Measurements from ENCODE around the gene TFCP2L1.

Gene TFCP2L1

DNA sequence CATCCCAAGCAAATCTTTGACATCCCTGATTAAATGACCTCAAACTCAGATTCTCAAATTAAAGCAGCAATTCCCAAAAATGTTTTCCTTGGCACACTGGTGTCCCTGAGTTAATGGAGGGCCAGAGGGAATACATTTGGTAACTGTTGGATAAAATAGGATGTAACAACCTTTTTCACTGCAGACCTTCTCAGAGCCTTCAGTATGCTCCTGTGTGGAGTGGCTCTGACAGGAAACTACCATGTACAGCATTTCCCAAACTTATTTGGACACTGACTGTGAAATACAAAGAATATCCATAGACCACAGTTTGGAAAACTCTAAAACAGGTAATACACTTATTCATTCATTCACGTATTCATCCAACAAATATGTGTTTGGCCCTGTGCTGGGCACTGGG, 91.8 kb downstream of the TFCP2L1 start:
- DNase-seq: no peak

DNA sequence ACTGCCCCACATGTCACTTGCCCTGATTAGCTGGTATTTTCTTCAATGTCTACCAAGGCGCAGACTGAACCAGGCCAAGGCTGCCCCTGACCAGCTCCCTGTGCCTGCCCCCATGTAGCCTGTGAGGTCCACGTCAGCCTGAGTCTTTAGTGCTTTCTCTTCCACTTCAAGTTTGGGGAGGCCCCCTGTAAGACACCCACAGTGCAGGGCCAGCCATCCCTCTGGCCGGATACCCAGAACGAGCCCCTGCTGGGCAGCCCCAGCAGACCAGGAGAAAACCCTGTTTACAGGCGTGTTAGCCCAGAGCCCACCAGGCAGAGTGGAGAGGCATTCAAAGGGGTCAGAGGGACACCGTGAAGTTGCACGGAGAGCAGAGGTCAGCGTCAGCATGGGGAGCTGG, 92.4 kb downstream of the TFCP2L1 start:
- DNase-seq: no peak

GRCh38 chr2:121191191-121192170, 93.5 kb downstream of the TFCP2L1 start:
- DNase-seq: no peak

GRCh38 chr2:121189661-121190381, 95.2 kb downstream of the TFCP2L1 start:
- no peak for DNase-seq

- no peak for DNase-seq
Measured at GRCh38 chr2:121189011-121189410, 96.0 kb downstream of the TFCP2L1 start.

DNA sequence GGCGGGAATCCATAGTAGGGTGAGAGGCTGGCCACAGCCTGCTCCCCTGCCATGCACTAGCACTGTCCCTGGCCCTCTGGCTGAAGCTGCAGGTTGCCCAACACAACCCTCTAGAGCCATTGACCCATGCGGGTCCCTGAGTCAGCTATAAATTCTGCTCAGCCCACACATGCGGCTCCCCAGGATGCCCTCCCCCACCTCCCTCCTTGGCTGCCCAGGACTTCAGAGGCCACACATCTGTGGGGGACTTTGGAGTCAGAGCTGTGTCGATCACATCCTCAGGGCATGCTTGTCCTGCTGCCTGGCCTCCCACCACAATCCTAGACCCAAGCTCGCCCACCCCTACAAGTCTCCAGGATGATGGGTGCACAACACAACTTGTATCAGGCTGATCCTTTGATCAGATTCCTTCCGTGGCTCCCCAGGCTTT, 97.0 kb downstream of the TFCP2L1 start:
- no peak for DNase-seq

DNA sequence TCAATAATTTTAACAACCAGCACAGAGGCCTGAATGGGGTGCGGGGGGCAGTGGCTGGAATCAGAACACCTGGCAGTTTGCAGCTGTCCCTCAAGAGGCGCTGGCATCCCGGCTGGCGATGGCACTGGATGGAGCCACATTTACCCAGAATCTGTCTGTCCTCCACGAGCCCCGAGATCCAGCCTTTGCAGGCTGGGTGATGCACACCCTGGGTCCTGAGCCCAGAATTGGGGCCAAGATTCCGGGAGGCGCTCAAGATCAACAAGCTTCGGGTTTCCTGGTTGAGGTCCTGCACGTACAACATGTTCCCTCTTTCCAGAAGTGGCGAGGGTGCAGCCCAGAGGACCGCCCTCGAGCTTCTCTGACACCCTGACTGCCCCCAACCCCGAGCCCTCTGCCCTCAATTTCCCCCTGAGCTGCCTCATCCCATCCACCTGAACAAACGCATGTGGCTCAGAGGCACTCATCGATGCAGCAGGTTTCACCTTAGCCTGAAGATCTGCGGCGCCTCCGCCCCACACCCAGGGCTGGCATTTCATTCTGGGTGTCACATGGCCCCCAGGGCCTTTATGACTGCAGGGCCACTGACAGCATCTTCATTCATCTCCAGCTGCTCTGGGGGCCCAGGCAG, 97.5 kb downstream of the TFCP2L1 start:
- DNase-seq: no peak

- DNase-seq: no peak
Measured at GRCh38 chr2:121186261-121186660, 98.7 kb downstream of the TFCP2L1 start.

DNA sequence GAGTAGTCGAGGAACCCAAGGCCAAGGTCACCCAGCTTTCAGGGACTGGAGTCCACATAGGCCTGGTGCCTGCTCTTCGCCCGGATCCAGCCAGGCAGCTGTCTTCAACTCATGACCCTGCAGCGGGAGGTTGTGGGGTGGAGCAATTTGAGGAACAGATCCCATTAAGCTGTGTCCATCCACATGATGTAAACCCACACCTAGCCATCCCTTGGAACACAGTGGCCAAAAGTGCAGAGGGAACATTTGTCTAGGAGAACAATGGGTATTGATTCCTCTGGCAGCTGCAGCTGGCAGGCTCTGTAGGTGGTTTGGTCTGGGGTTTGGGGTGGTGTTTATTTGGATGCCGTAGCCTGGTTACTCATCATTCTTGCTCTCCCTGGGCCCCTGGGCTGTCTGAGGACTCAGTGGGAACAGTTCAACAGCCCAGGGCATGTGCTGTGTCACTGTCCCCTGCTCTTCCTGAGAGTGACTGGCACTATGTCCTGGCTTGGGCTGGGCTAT, 99.4 kb downstream of the TFCP2L1 start:
- peak; percentile 16 for DNase-seq

DNA sequence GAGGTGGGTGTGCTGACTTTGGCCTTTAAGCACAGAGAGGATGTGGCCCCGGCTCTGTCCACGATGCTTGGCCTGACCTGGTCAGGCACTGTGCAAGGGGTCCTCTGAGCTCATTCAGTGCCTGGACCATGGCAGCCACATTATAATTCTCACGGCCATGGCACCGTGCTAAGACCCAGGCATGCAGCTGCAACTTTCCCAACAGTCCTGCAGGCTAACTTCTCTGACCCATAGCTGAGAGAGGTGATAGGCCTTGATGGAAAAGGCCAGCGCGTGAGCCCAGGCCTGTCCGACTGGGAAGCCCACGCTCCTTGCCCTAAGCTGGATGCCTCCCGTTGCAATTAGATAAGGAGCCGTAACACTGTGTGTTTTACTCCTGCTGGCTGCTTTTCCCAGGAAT, 99.9 kb downstream of the TFCP2L1 start:
- DNase-seq: no peak

- DNase-seq: no peak
Measured at GRCh38 chr2:121184248-121184862, 100.6 kb downstream of the TFCP2L1 start.

GRCh38 chr2:121182520-121182919, 102.5 kb downstream of the TFCP2L1 start:
- no peak for DNase-seq

GRCh38 chr2:121179467-121179866, 105.5 kb downstream of the TFCP2L1 start:
- DNase-seq: no peak

GRCh38 chr2:121178730-121179129, 106.3 kb downstream of the TFCP2L1 start:
- DNase-seq: no peak

DNA sequence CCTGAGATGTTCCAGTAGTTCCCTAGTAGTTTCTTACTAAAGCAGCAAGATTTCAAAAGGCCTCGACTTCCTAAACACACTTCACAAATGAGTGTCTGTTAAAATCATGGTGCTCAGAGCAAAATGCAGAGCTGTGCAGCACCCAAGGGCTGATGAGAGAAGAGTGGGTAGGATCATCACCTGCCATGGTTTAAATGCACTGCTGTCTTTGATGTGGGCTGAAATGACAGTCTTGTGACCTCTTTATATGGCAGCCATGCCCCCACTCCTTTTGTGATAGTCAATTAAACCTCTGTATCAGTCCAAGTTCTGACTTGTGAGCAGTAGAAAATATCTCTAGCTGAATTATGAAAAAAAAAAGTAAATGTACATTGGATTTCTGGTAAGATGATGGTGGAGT, 107.1 kb downstream of the TFCP2L1 start:
- no peak for DNase-seq

DNA sequence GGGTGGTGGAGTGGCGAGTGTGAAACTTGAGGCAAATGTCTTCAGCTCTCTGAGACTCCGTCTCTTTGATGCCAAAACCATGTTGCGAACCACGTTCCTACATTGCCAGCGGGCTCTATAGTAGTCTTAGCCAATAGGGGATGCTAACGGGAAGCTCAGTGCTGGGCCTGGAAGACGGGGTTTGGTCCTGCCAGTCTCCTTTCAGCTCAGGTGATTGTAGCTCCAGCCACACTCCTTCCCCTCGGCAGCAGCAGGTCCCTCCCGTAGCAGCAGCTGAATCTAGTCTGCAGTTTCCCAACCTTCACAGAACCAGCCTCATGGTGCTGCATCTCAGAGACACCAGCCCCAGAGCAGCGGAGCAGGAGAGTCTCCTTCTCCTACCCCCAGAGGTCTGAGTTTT, 109.7 kb downstream of the TFCP2L1 start:
- DNase-seq: no peak

DNA sequence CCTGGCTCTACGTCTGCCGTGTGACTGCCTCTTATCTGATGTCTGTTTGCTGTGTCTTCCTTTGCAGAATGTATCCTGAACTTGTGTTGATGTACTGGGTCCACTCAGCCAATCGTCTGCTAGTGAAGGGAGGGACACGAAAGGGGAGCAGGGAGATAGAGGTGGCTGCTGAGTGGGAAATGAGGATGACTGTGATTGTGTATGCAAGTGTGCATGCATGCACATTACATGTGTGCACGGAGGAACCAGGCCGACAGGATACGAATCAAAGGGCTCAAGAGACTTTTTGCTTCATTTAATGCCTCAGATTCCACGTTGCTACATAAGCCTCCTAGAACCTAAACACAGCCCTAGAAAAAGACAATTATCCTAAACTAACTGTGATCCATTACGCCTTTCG, 111.2 kb downstream of the TFCP2L1 start:
- DNase-seq: no peak

DNA sequence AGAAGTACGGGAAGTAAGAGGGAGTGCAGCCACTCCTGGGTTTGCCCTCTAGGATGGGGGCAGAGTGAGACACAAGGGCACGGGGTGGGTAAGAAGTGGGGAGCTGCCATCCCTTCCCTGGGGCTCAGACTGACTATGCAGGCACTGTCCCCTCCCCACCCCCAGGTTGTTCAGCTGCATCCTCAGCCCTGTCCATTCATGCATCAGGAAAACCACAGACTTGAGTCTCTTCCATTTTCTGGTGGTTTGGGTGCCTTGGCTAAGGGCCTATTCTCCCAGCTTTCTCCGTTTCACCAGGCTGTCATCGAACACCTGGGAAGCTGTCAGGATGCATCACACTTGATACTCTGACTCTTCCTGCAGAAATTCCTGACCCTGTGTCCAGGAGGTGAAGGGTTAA, 111.9 kb downstream of the TFCP2L1 start:
- peak; percentile 10 for DNase-seq

- DNase-seq: no peak
Measured at GRCh38 chr2:121172456-121172855, 112.5 kb downstream of the TFCP2L1 start.

GRCh38 chr2:121171625-121172119, 113.3 kb downstream of the TFCP2L1 start:
- DNase-seq: no peak

GRCh38 chr2:121170577-121170976, 114.4 kb downstream of the TFCP2L1 start:
- DNase-seq: no peak

GRCh38 chr2:121167411-121167810, 117.6 kb downstream of the TFCP2L1 start:
- DNase-seq: no peak

Data from DMS79 treated with DMSO at 0.1 percent for 48 hours (cell line).